H9 (cell line): ENCODE results near the gene PPIF. TPM values are rescaled to one million over a fixed set of nuclear protein-coding genes. Genes with fewer than 3 reads are reported as not detected.

Source experiments
- DNase-seq: peaks from one replicate; pipeline ENCODE4 v3.0.0-alpha.2; 2017
- H2AFZ ChIP-seq: one replicate; pipeline ENCODE4 v1.6.1; 2013; ENCODE audit warnings: mild to moderate bottlenecking, low read length, control low read depth, moderate library complexity
- H2AK5ac ChIP-seq: 2 replicates; pipeline ENCODE4 v1.6.1; 2013; ENCODE audit warnings: low read length, control low read depth, mixed read lengths; ENCODE audit not compliant: insufficient read length
- H2BK120ac ChIP-seq: one replicate; pipeline ENCODE4 v1.6.1; 2013; ENCODE audit warnings: low read depth, mild to moderate bottlenecking, low read length, control low read depth, inconsistent platforms; ENCODE audit not compliant: poor library complexity, severe bottlenecking
- H2BK12ac ChIP-seq: 2 replicates; pipeline ENCODE4 v1.6.1; 2013; ENCODE audit warnings: low read length, control low read depth, mixed read lengths, low read depth; ENCODE audit not compliant: insufficient read length
- H2BK15ac ChIP-seq: 2 replicates; pipeline ENCODE4 v1.6.1; 2013; ENCODE audit warnings: low read depth, low read length, control low read depth
- H2BK20ac ChIP-seq: one replicate; pipeline ENCODE4 v1.6.1; 2013; ENCODE audit warnings: low read depth, mild to moderate bottlenecking, low read length, control low read depth, inconsistent platforms; ENCODE audit not compliant: poor library complexity, severe bottlenecking
- H2BK5ac ChIP-seq: 2 replicates; pipeline ENCODE4 v1.6.1; 2013; ENCODE audit warnings: low read length, control low read depth, mixed read lengths; ENCODE audit not compliant: insufficient read length
- H3K14ac ChIP-seq: 2 replicates; pipeline ENCODE4 v1.6.1; 2013; ENCODE audit warnings: low read length, control low read depth; ENCODE audit not compliant: insufficient read depth
- H3K18ac ChIP-seq: 2 replicates; pipeline ENCODE4 v1.6.1; 2013; ENCODE audit warnings: low read depth, mild to moderate bottlenecking, mixed read lengths, low read length, control low read depth; ENCODE audit not compliant: insufficient read length
- H3K23ac ChIP-seq: 2 replicates; pipeline ENCODE4 v1.6.1; 2013; ENCODE audit warnings: low read length, control low read depth, mixed read lengths, low read depth; ENCODE audit not compliant: insufficient read length
- H3K23me2 ChIP-seq: 2 replicates; pipeline ENCODE4 v1.6.1; 2013; ENCODE audit warnings: low read depth, mild to moderate bottlenecking, mixed read lengths, low read length, control low read depth; ENCODE audit not compliant: insufficient read length, poor library complexity, severe bottlenecking
- H3K27ac ChIP-seq: 2 replicates; pipeline ENCODE4 v1.5.1; 2013; ENCODE audit warnings: low read length, control low read depth, mixed read lengths, low read depth; ENCODE audit not compliant: insufficient read length
- H3K27me3 ChIP-seq: 2 replicates; pipeline ENCODE4 v1.6.1; 2013; ENCODE audit warnings: low read length, control low read depth, inconsistent platforms; ENCODE audit not compliant: insufficient read depth
- H3K4ac ChIP-seq: 2 replicates; pipeline ENCODE4 v1.6.1; 2013; ENCODE audit warnings: low read depth, mild to moderate bottlenecking, control low read depth, inconsistent platforms, low read length, moderate library complexity
- H3K4me1 ChIP-seq: 2 replicates; pipeline ENCODE4 v1.6.1; 2013; ENCODE audit warnings: low read length, control low read depth, inconsistent platforms; ENCODE audit not compliant: insufficient read depth
- H3K4me2 ChIP-seq: 2 replicates; pipeline ENCODE4 v1.6.1; 2013; ENCODE audit warnings: low read length, control low read depth, mixed read lengths; ENCODE audit not compliant: insufficient read length, insufficient read depth
- H3K56ac ChIP-seq: 2 replicates; pipeline ENCODE4 v1.6.1; 2013; ENCODE audit warnings: low read depth, mild to moderate bottlenecking, mixed read lengths, low read length, control low read depth; ENCODE audit not compliant: insufficient read length
- H3K79me1 ChIP-seq: 2 replicates; pipeline ENCODE4 v1.6.1; 2013; ENCODE audit warnings: low read depth, mild to moderate bottlenecking, moderate library complexity, low read length, control low read depth, inconsistent platforms; ENCODE audit not compliant: insufficient read depth, poor library complexity, severe bottlenecking
- H3K79me2 ChIP-seq: 2 replicates; pipeline ENCODE4 v1.6.1; 2013; ENCODE audit warnings: low read length, control low read depth, inconsistent platforms; ENCODE audit not compliant: insufficient read depth
- H3K9ac ChIP-seq: 2 replicates; pipeline ENCODE4 v1.6.1; 2013; ENCODE audit warnings: low read length, control low read depth, mixed read lengths; ENCODE audit not compliant: insufficient read length; ENCODE audit errors: extremely low read depth
- H3K9me3 ChIP-seq: one replicate; pipeline ENCODE4 v1.6.1; 2013; ENCODE audit warnings: low read depth, low read length, inconsistent platforms; ENCODE audit not compliant: control insufficient read depth
- H3T11ph ChIP-seq: one replicate; pipeline ENCODE4 v1.6.1; 2013; ENCODE audit warnings: mild to moderate bottlenecking, low read length, control low read depth, inconsistent platforms
- H4K20me1 ChIP-seq: one replicate; pipeline ENCODE4 v1.6.1; 2013; ENCODE audit not compliant: control insufficient read depth, insufficient read length, insufficient read depth
- H4K5ac ChIP-seq: 2 replicates; pipeline ENCODE4 v1.6.1; 2013; ENCODE audit warnings: low read depth, mild to moderate bottlenecking, mixed read lengths, low read length, control low read depth; ENCODE audit not compliant: insufficient read length
- H4K8ac ChIP-seq: replicated peaks from 2 replicates; pipeline ENCODE4 v1.6.1; 2013; ENCODE audit warnings: low read length, control low read depth, mixed read lengths, low read depth; ENCODE audit not compliant: insufficient read length
- H4K91ac ChIP-seq: 2 replicates; pipeline ENCODE4 v1.6.1; 2013; ENCODE audit warnings: low read depth, mild to moderate bottlenecking, moderate library complexity, mixed read lengths, low read length, control low read depth; ENCODE audit not compliant: insufficient read length
- H3K27ac Mint-ChIP-seq, 3 experiments: 2 replicates in 2 of 3; 3 replicates in 1 of 3; pipeline ENCODE4 v1.8.0; 2020 to 2021; ENCODE audit warnings: mixed read lengths in 3 of 3, mild to moderate bottlenecking in 1 of 3, moderate library complexity in 1 of 3
- H3K27me3 Mint-ChIP-seq: 2 replicates; pipeline ENCODE4 v1.8.0; 2021; ENCODE audit warnings: low read depth, mild to moderate bottlenecking, moderate library complexity, mixed read lengths
- H3K36me3 Mint-ChIP-seq, 3 experiments: 2 replicates in 2 of 3; 3 replicates in 1 of 3; pipeline ENCODE4 v1.8.0; 2020 to 2021; ENCODE audit warnings: low read depth in 3 of 3, mixed read lengths in 3 of 3; ENCODE audit not compliant: insufficient read depth in 1 of 3
- H3K4me1 Mint-ChIP-seq, 2 experiments: 2 replicates each; pipeline ENCODE4 v1.8.0; 2020; ENCODE audit warnings: mixed read lengths in 2 of 2
- H3K4me3 Mint-ChIP-seq, 2 experiments: 2 replicates in 1 of 2; 3 replicates in 1 of 2; pipeline ENCODE4 v1.8.0; 2020 to 2021; ENCODE audit warnings: mild to moderate bottlenecking in 2 of 2, mixed read lengths in 2 of 2, moderate library complexity in 1 of 2
- H3K9me3 Mint-ChIP-seq, 2 experiments: 2 replicates in 1 of 2; 3 replicates in 1 of 2; pipeline ENCODE4 v1.8.0; 2020; ENCODE audit warnings: mild to moderate bottlenecking in 2 of 2, mixed read lengths in 2 of 2, moderate library complexity in 1 of 2
- WGBS: extraction: QIAGEN DNeasy Blood & Tissue Kit; methylation state at CpG from one replicate; pipeline ENCODE4 v1.1.7; 2013; ENCODE audit warnings: missing lambda C conversion rate, low lambda C conversion rate, mixed read lengths; ENCODE audit not compliant: insufficient read length; ENCODE audit errors: extremely low coverage; 5-methylcytosine and 5-hydroxymethylcytosine counted together
- total RNA-seq: library from RNA; stranded (reverse); gene quantifications from 2 replicates; pipeline ENCODE4 v1.2.1, GENCODE V29; 2021
- TF ChIP-seq, protein P1 (sequence below): fragments of 200-600 bp; sonication (generic); conservative IDR thresholded peaks from 3 replicates; pipeline ENCODE4 v1.8.0; 2021; ENCODE audit warnings: antibody characterized with exemption, mild to moderate bottlenecking

PPIF gene
- total RNA-seq, 1 experiment from 2014 or later = 79.7 TPM

DNA sequence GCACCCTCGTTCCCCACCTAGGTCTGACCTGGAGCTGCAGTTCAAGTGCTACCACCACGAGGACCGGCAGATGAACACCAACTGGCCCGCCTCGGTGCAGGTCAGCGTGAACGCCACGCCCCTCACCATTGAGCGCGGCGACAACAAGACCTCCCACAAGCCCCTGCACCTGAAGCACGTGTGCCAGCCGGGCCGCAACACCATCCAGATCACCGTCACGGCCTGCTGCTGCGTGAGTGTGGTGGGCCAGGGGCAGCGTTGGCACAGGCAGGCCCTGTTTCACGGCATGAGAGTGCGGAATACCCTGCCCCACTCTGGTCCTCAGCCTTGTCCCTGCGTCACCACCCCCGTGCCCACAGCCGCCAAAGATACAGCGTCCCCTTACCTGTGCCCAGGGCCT is 46.6 kb upstream of the PPIF start:
- H3K9me3 Mint-ChIP-seq = no peaks in the 10 kb centered on the region
- Histone ChIP-seq H4K8ac (no peak overlapping the region), H3K14ac (no peak overlapping the region), H3K56ac (no peak overlapping the region), H2AFZ (no peak overlapping the region), H2AK5ac (no peak overlapping the region), H2BK15ac (no peak overlapping the region), H2BK12ac (no peak overlapping the region), H3K4me1 (no peaks in the 10 kb centered on the region), H3T11ph (no peak overlapping the region), H3K4me2 (no peak overlapping the region), H2BK5ac (no peak overlapping the region), H3K9ac (no peak overlapping the region), H3K79me2 (no peaks in the 10 kb centered on the region), H2BK120ac (no peak overlapping the region), H4K91ac (no peak overlapping the region), H3K18ac (no peak overlapping the region), H3K9me3 (no peaks in the 10 kb centered on the region), H3K23ac (no peak overlapping the region), H4K20me1 (no peaks in the 10 kb centered on the region), H3K79me1 (no peaks in the 10 kb centered on the region), H3K27ac (no peak overlapping the region), H4K5ac (no peak overlapping the region), H2BK20ac (no peak overlapping the region), H3K23me2 (peaks cover 3% of the 10 kb centered on the region), H3K4ac (no peak overlapping the region), H3K27me3 (no peaks in the 10 kb centered on the region)
- H3K27ac Mint-ChIP-seq = peak overlapping the region in 1 of 3 experiments; percentile 53; a peak in 2 of 7 replicates
- WGBS = no CpG with 5 or more reads among the region's 24 CpGs
- no peak for DNase-seq
- H3K36me3 Mint-ChIP-seq = peaks cover 32 to 86% (median 70%) of the 10 kb centered on the region in 3 experiments
- TF ChIP-seq, protein P1, sequence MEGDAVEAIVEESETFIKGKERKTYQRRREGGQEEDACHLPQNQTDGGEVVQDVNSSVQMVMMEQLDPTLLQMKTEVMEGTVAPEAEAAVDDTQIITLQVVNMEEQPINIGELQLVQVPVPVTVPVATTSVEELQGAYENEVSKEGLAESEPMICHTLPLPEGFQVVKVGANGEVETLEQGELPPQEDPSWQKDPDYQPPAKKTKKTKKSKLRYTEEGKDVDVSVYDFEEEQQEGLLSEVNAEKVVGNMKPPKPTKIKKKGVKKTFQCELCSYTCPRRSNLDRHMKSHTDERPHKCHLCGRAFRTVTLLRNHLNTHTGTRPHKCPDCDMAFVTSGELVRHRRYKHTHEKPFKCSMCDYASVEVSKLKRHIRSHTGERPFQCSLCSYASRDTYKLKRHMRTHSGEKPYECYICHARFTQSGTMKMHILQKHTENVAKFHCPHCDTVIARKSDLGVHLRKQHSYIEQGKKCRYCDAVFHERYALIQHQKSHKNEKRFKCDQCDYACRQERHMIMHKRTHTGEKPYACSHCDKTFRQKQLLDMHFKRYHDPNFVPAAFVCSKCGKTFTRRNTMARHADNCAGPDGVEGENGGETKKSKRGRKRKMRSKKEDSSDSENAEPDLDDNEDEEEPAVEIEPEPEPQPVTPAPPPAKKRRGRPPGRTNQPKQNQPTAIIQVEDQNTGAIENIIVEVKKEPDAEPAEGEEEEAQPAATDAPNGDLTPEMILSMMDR = no peak
- H3K4me1 Mint-ChIP-seq = no peaks in the 10 kb centered on the region
- no peaks in the 10 kb centered on the region for H3K27me3 Mint-ChIP-seq
- no peak overlapping the region for H3K4me3 Mint-ChIP-seq
